HEK293 (cell line): ENCODE data around the gene CPAMD8.

Experiments used
- CTCF ChIA-PET: fragments of 350-600 bp; formaldehyde crosslinking; extraction: SDS; loops from one replicate; lab custom pipeline; 2021; ENCODE audit warnings: antibody characterized with exemption; lab: Yijun Ruan, JAX
- POLR2A ChIA-PET: fragments of 300-600 bp; formaldehyde crosslinking; extraction: SDS; loops from one replicate; lab custom pipeline; 2020; ENCODE audit warnings: antibody characterized with exemption, inconsistent platforms; lab: Yijun Ruan, JAX
- H3K27ac ChIP-seq: fragments of 200-500 bp; sonication (Bioruptor generic); 2 replicates; pipeline ENCODE4 v1.5.1; 2014; ENCODE audit warnings: low read depth, low read length, control low read depth, inconsistent platforms; ENCODE audit errors: extremely low read depth
- H3K36me3 ChIP-seq, 2 experiments: fragments of 200-500 bp in 1 of 2; sonication (Bioruptor generic) in 1 of 2; 1 replicate in 1 of 2; 2 replicates in 1 of 2; pipeline ENCODE4 v1.5.1; 2014 to 2017; ENCODE audit warnings: inconsistent platforms in 2 of 2, low read length in 2 of 2; ENCODE audit not compliant: control insufficient read depth in 2 of 2, insufficient read depth in 1 of 2
- H3K4me1 ChIP-seq: fragments of 200-500 bp; sonication (Bioruptor generic); 2 replicates; pipeline ENCODE4 v1.5.1; 2014; ENCODE audit warnings: mild to moderate bottlenecking, low read length, inconsistent platforms; ENCODE audit not compliant: control insufficient read depth, insufficient read depth
- H3K4me3 ChIP-seq: 2 replicates; pipeline ENCODE4 v1.5.1; 2011; ENCODE audit warnings: low read depth, mild to moderate bottlenecking, control low read depth, low read length, moderate library complexity
- H3K9me3 ChIP-seq: fragments of 200-500 bp; sonication (Bioruptor generic); 2 replicates; pipeline ENCODE4 v1.5.1; 2014; ENCODE audit warnings: low read depth, low read length, inconsistent platforms; ENCODE audit not compliant: control insufficient read depth, insufficient read depth
- KLF10 ChIP-seq: fragments of 450-650 bp; IDR thresholded peaks from 2 replicates; pipeline ENCODE4 v1.5.1; 2018; ENCODE audit warnings: missing biosample characterization, mild to moderate bottlenecking, missing genetic modification characterization
- ZBTB48 ChIP-seq: fragments of 450-650 bp; formaldehyde crosslinking; IDR thresholded peaks from 2 replicates; pipeline ENCODE4 v1.5.1; 2016; ENCODE audit warnings: missing biosample characterization, missing genetic modification characterization
- ZNF132 ChIP-seq: fragments of 450-650 bp; formaldehyde crosslinking; IDR thresholded peaks from 2 replicates; pipeline ENCODE4 v1.5.1; 2017; ENCODE audit warnings: missing biosample characterization, missing genetic modification characterization, borderline replicate concordance
- ZNF175 ChIP-seq: fragments of 450-650 bp; formaldehyde crosslinking; IDR thresholded peaks from 2 replicates; pipeline ENCODE4 v1.5.1; 2016; ENCODE audit warnings: missing biosample characterization, missing genetic modification characterization
- ZNF510 ChIP-seq: fragments of 450-650 bp; formaldehyde crosslinking; IDR thresholded peaks from 2 replicates; pipeline ENCODE4 v1.5.1; 2018; ENCODE audit warnings: mild to moderate bottlenecking, missing genetic modification characterization, missing biosample characterization; ENCODE audit not compliant: insufficient replicate concordance
- ZNF529 ChIP-seq: fragments of 450-650 bp; formaldehyde crosslinking; IDR thresholded peaks from 2 replicates; pipeline ENCODE4 v1.5.1; 2017; ENCODE audit warnings: missing genetic modification characterization, missing biosample characterization; ENCODE audit not compliant: insufficient replicate concordance
- ZNF558 ChIP-seq: fragments of 450-650 bp; formaldehyde crosslinking; IDR thresholded peaks from 2 replicates; pipeline ENCODE4 v1.5.1; 2016; ENCODE audit warnings: missing biosample characterization, missing genetic modification characterization
- ZNF600 ChIP-seq: fragments of 450-650 bp; formaldehyde crosslinking; IDR thresholded peaks from 2 replicates; pipeline ENCODE4 v1.5.1; 2016; ENCODE audit warnings: missing biosample characterization, missing genetic modification characterization
- ZNF621 ChIP-seq: fragments of 450-650 bp; formaldehyde crosslinking; IDR thresholded peaks from 2 replicates; pipeline ENCODE4 v1.5.1; 2017; ENCODE audit warnings: missing biosample characterization, missing genetic modification characterization
- ZNF701 ChIP-seq: fragments of 450-650 bp; formaldehyde crosslinking; IDR thresholded peaks from 2 replicates; pipeline ENCODE4 v1.5.1; 2016; ENCODE audit warnings: missing biosample characterization, missing genetic modification characterization
- ZNF768 ChIP-seq: fragments of 450-650 bp; formaldehyde crosslinking; IDR thresholded peaks from 2 replicates; pipeline ENCODE4 v1.5.1; 2018; ENCODE audit warnings: missing biosample characterization, mild to moderate bottlenecking, missing genetic modification characterization
- ZXDB ChIP-seq: fragments of 450-650 bp; formaldehyde crosslinking; IDR thresholded peaks from 2 replicates; pipeline ENCODE4 v1.5.1; 2016; ENCODE audit warnings: missing biosample characterization, missing genetic modification characterization
- TF ChIP-seq, protein P1 (sequence below): fragments of 450-650 bp; formaldehyde crosslinking; conservative IDR thresholded peaks from 2 replicates; pipeline ENCODE4 v1.5.1; 2016; ENCODE audit warnings: low read depth, missing biosample characterization, missing genetic modification characterization
- TF ChIP-seq, protein P2 (sequence below): fragments of 450-650 bp; formaldehyde crosslinking; IDR thresholded peaks from 2 replicates; pipeline ENCODE4 v1.5.1; 2016; ENCODE audit warnings: missing biosample characterization, missing genetic modification characterization
- TF ChIP-seq, protein P3 (sequence below): fragments of 450-650 bp; formaldehyde crosslinking; IDR thresholded peaks from 2 replicates; pipeline ENCODE4 v1.5.1; 2016; ENCODE audit warnings: missing biosample characterization, missing genetic modification characterization, low read depth
- TF ChIP-seq, protein P4 (sequence below): fragments of 450-650 bp; formaldehyde crosslinking; IDR thresholded peaks from 2 replicates; pipeline ENCODE4 v1.5.1; 2016; ENCODE audit warnings: missing biosample characterization, missing genetic modification characterization
- TF ChIP-seq, protein P5 (sequence below): fragments of 450-650 bp; formaldehyde crosslinking; IDR thresholded peaks from 2 replicates; pipeline ENCODE4 v1.5.0; 2017; ENCODE audit warnings: missing biosample characterization, missing genetic modification characterization, borderline replicate concordance
- TF ChIP-seq, protein P6 (sequence below): fragments of 450-650 bp; formaldehyde crosslinking; conservative IDR thresholded peaks from 2 replicates; pipeline ENCODE4 v1.5.1; 2016; ENCODE audit warnings: low read depth, missing biosample characterization, missing genetic modification characterization

The CPAMD8 gene

DNA sequence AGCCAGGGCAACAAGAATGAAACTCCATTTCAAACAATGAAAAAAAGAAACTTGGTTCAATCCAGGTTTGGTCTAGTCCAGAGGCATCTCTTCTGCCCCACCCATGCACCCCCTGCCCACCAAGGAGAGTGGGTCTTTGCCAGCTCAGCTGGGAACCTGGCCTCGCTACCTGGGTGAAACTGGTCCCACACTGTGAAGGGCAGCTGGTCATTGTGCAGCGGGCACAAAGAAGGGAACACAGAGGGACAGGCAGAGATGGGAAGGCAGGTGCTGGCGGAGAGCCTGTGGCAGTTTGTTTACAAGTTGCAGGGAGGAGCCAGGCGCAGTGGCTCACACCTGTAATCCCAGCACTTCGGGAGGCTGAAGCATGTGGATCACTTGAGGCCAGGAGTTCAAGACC lies 50.2 kb downstream of the CPAMD8 start:
- H3K4me3 ChIP-seq: no peak overlapping the region
- ChIA-PET CTCF (no interaction called here), POLR2A (no interaction called here)
- no peaks in the 10 kb centered on the region for H3K9me3 ChIP-seq
- H3K36me3 ChIP-seq: no peaks in the 10 kb centered on the region
- H3K4me1 ChIP-seq: no peaks in the 10 kb centered on the region
- TF ChIP-seq, protein P1, sequence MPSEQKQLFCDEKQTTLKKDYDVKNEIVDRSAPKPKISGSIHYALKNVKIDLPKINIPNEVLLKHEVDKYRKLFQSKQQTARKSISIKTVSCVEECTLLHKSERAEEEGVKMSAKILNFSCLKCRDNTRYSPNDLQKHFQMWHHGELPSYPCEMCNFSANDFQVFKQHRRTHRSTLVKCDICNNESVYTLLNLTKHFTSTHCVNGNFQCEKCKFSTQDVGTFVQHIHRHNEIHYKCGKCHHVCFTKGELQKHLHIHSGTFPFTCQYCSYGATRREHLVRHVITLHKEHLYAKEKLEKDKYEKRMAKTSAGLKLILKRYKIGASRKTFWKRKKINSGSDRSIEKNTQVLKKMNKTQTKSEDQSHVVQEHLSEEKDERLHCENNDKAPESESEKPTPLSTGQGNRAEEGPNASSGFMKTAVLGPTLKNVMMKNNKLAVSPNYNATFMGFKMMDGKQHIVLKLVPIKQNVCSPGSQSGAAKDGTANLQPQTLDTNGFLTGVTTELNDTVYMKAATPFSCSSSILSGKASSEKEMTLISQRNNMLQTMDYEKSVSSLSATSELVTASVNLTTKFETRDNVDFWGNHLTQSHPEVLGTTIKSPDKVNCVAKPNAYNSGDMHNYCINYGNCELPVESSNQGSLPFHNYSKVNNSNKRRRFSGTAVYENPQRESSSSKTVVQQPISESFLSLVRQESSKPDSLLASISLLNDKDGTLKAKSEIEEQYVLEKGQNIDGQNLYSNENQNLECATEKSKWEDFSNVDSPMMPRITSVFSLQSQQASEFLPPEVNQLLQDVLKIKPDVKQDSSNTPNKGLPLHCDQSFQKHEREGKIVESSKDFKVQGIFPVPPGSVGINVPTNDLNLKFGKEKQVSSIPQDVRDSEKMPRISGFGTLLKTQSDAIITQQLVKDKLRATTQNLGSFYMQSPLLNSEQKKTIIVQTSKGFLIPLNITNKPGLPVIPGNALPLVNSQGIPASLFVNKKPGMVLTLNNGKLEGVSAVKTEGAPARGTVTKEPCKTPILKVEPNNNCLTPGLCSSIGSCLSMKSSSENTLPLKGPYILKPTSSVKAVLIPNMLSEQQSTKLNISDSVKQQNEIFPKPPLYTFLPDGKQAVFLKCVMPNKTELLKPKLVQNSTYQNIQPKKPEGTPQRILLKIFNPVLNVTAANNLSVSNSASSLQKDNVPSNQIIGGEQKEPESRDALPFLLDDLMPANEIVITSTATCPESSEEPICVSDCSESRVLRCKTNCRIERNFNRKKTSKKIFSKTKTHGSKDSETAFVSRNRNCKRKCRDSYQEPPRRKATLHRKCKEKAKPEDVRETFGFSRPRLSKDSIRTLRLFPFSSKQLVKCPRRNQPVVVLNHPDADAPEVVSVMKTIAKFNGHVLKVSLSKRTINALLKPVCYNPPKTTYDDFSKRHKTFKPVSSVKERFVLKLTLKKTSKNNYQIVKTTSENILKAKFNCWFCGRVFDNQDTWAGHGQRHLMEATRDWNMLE: no peak
- TF ChIP-seq ZNF558 (tag by site-specific recombination) (no peak), ZNF600 (tag by site-specific recombination) (no peak), ZNF132 (no peak), ZNF175 (tag by site-specific recombination) (no peak), ZNF701 (tag by site-specific recombination) (no peak), ZBTB48 (tag by site-specific recombination) (no peak), ZNF621 (tag by site-specific recombination) (no peak), ZXDB (tag by site-specific recombination) (no peak), ZNF529 (tag by site-specific recombination) (no peak), ZNF510 (tag by site-specific recombination) (no peak), ZNF768 (tag by site-specific recombination) (no peak), KLF10 (tag by site-specific recombination) (no peak)
- TF ChIP-seq, protein P2, sequence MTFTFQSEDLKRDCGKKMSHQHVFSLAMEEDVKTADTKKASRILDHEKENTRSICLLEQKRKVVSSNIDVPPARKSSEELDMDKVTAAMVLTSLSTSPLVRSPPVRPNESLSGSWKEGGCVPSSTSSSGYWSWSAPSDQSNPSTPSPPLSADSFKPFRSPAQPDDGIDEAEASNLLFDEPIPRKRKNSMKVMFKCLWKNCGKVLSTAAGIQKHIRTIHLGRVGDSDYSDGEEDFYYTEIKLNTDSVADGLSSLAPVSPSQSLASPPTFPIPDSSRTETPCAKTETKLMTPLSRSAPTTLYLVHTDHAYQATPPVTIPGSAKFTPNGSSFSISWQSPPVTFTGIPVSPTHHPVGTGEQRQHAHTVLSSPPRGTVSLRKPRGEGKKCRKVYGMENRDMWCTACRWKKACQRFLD (tag by site-specific recombination): no peak
- TF ChIP-seq, protein P3, sequence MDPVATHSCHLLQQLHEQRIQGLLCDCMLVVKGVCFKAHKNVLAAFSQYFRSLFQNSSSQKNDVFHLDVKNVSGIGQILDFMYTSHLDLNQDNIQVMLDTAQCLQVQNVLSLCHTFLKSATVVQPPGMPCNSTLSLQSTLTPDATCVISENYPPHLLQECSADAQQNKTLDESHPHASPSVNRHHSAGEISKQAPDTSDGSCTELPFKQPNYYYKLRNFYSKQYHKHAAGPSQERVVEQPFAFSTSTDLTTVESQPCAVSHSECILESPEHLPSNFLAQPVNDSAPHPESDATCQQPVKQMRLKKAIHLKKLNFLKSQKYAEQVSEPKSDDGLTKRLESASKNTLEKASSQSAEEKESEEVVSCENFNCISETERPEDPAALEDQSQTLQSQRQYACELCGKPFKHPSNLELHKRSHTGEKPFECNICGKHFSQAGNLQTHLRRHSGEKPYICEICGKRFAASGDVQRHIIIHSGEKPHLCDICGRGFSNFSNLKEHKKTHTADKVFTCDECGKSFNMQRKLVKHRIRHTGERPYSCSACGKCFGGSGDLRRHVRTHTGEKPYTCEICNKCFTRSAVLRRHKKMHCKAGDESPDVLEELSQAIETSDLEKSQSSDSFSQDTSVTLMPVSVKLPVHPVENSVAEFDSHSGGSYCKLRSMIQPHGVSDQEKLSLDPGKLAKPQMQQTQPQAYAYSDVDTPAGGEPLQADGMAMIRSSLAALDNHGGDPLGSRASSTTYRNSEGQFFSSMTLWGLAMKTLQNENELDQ (tag by site-specific recombination): no peak
- TF ChIP-seq, protein P4, sequence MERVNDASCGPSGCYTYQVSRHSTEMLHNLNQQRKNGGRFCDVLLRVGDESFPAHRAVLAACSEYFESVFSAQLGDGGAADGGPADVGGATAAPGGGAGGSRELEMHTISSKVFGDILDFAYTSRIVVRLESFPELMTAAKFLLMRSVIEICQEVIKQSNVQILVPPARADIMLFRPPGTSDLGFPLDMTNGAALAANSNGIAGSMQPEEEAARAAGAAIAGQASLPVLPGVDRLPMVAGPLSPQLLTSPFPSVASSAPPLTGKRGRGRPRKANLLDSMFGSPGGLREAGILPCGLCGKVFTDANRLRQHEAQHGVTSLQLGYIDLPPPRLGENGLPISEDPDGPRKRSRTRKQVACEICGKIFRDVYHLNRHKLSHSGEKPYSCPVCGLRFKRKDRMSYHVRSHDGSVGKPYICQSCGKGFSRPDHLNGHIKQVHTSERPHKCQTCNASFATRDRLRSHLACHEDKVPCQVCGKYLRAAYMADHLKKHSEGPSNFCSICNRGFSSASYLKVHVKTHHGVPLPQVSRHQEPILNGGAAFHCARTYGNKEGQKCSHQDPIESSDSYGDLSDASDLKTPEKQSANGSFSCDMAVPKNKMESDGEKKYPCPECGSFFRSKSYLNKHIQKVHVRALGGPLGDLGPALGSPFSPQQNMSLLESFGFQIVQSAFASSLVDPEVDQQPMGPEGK (tag by site-specific recombination): no peak
- TF ChIP-seq, protein P5, sequence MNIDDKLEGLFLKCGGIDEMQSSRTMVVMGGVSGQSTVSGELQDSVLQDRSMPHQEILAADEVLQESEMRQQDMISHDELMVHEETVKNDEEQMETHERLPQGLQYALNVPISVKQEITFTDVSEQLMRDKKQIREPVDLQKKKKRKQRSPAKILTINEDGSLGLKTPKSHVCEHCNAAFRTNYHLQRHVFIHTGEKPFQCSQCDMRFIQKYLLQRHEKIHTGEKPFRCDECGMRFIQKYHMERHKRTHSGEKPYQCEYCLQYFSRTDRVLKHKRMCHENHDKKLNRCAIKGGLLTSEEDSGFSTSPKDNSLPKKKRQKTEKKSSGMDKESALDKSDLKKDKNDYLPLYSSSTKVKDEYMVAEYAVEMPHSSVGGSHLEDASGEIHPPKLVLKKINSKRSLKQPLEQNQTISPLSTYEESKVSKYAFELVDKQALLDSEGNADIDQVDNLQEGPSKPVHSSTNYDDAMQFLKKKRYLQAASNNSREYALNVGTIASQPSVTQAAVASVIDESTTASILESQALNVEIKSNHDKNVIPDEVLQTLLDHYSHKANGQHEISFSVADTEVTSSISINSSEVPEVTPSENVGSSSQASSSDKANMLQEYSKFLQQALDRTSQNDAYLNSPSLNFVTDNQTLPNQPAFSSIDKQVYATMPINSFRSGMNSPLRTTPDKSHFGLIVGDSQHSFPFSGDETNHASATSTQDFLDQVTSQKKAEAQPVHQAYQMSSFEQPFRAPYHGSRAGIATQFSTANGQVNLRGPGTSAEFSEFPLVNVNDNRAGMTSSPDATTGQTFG: no peak
- TF ChIP-seq, protein P6, sequence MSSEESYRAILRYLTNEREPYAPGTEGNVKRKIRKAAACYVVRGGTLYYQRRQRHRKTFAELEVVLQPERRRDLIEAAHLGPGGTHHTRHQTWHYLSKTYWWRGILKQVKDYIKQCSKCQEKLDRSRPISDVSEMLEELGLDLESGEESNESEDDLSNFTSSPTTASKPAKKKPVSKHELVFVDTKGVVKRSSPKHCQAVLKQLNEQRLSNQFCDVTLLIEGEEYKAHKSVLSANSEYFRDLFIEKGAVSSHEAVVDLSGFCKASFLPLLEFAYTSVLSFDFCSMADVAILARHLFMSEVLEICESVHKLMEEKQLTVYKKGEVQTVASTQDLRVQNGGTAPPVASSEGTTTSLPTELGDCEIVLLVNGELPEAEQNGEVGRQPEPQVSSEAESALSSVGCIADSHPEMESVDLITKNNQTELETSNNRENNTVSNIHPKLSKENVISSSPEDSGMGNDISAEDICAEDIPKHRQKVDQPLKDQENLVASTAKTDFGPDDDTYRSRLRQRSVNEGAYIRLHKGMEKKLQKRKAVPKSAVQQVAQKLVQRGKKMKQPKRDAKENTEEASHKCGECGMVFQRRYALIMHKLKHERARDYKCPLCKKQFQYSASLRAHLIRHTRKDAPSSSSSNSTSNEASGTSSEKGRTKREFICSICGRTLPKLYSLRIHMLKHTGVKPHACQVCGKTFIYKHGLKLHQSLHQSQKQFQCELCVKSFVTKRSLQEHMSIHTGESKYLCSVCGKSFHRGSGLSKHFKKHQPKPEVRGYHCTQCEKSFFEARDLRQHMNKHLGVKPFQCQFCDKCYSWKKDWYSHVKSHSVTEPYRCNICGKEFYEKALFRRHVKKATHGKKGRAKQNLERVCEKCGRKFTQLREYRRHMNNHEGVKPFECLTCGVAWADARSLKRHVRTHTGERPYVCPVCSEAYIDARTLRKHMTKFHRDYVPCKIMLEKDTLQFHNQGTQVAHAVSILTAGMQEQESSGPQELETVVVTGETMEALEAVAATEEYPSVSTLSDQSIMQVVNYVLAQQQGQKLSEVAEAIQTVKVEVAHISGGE: no peak
- no peak overlapping the region for H3K27ac ChIP-seq
